GM12873 (cell line): Measurements from ENCODE around the gene TCF12.

Experiments used
- TF ChIP-seq, protein P1 (sequence below): IDR thresholded peaks from 2 replicates; pipeline ENCODE4 v1.5.1; 2012; ENCODE audit warnings: low read depth, mild to moderate bottlenecking, moderate library complexity, low read length, control low read depth; ENCODE audit not compliant: insufficient read depth; ENCODE audit errors: missing control alignments

TCF12 gene

DNA sequence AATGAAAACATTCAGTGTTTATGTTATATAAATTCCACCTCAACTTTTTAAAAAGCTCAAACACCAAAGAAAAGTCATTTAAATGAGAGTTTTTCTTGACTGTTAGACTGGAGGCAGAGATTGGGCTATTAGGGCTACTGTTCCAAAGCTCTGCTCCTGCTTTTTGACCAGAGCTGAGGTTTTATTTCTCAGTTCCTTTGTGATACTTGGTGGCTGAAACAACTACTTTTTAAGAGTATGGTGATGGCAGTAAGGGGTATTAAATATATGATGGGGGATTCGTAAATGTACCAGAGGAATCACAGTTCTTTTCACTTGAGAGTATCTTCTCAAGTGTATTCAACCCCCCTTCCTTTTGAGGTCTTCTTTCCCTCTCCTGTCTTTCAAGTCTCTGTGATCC is 271.8 kb downstream of the TCF12 start:
- TF ChIP-seq, protein P1, sequence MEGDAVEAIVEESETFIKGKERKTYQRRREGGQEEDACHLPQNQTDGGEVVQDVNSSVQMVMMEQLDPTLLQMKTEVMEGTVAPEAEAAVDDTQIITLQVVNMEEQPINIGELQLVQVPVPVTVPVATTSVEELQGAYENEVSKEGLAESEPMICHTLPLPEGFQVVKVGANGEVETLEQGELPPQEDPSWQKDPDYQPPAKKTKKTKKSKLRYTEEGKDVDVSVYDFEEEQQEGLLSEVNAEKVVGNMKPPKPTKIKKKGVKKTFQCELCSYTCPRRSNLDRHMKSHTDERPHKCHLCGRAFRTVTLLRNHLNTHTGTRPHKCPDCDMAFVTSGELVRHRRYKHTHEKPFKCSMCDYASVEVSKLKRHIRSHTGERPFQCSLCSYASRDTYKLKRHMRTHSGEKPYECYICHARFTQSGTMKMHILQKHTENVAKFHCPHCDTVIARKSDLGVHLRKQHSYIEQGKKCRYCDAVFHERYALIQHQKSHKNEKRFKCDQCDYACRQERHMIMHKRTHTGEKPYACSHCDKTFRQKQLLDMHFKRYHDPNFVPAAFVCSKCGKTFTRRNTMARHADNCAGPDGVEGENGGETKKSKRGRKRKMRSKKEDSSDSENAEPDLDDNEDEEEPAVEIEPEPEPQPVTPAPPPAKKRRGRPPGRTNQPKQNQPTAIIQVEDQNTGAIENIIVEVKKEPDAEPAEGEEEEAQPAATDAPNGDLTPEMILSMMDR = no peak

DNA sequence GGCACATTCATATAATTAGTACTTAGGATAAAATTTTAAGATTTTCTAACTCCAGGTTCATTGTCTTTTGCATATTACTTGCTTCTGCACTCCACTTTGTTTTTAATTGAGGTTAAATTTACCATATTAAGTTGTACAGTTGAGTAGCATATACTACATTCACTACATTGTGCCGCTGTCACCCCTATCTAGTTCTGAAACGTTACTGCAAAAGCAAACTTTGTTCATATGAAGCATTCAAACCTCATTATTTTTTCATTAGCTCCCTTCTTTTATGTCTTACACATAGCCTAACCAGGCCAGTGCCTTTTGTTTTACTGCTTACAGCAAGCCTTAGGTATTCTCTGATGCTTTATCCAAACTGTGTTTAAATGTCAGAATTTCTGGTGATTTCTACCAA is 274.7 kb downstream of the TCF12 start:
- TF ChIP-seq, protein P1 = no peak

DNA sequence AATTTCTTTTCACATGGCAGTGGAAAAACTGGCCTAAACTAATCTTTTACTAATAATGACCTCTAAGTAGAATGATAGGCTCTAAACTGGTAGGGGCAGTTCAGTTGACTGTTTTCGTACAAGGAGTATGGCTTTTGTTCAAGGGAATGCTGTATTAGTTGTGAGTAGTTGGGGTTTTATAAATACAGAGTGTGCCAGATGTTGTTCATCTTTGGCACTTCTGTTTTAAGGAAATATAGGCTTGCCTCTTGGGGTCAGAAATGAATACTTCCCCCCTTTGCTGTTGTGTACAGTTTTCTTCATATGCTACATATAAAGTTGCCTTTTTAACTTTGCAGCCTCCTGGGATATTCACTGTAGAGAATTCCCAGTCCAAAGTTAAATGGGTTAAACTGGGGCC is 276.9 kb downstream of the TCF12 start:
- TF ChIP-seq, protein P1 = no peak

DNA sequence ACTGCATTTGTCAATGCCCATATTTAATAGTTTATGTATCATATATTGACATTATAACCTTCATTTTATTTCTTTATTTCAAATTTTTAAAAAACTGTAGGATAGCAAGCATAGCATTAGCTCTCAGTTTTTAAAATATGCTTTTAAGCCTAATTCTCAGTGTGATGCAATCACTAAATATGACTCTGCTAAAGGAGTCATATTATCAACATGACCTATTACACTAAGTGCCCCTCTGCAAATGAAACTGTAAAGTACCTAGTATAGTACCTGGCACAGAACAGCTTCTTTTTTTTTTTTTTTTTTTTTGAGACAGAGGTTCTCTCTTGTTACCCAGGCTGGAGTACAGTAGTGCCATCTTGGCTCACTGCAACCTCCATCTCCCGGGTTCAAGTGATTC is 278.4 kb downstream of the TCF12 start:
- TF ChIP-seq, protein P1 = no peak

DNA sequence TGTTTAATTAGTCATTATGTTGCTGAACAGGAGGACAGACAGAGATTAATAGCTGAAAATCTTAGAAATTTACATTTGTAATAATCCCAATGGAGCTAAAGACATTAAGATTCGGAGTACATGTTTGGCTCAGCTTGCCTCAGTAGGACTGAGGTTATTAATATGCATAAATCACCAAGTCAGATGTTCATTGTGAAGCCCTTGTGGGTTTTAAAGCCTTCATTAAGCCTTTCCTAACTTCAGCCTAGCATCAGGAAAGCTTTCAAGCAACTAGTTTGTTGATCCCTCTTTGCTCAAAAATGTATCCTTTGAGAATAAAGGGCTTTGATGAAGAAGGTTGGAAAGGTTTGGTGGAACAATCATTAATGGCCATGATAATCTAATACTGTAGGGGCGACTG is 279.7 kb downstream of the TCF12 start:
- TF ChIP-seq, protein P1 = no peak

DNA sequence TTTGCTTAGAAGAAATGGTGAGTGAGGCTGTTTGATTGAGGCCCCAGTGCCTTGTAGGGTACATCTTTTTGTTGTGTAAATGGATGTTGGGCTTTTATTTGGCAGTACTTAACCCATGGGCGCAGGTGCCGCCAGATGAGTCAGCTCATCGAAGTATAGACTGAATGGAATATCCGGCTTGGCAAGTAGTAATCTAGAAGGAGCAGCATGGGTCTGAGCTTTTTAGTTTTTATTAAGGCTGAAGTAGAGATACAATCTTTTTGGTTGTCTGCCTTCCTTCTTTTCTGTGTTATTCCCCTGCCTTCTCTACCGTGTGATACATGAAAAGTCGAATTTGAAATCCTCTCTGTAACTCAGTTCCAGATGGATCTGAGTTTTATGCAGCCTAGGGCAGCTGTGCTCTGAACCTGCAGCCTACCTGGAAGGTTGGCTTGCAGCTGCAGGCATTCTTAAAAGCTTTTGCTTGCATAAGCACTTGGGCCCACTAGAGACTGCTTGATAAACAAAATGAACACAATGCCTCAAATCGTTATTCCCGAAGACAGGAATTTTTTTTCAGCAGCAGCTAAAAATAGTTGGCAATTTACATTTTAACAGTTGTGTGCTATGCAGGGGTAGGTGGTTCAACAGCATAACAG is 280.3 kb downstream of the TCF12 start:
- TF ChIP-seq, protein P1 = no peak

DNA sequence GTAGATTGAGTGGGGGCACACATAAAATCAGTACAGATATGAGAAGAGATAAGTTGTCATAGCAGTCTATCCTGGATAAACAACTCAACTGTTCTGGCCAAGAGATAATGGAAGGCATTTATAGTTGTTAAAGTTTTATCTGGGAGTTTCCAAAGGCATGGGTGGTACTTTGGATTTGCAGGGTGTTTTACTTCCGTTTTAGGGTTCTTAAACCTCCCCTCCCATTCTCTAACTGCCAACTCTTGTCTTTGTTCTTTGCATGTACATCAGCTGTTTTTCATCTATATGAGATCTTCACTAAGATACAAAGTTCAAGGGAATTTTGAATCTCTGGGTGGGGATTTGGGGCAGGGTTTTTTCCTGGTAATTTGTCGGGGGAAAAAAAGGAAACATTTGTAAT is 283.1 kb downstream of the TCF12 start:
- TF ChIP-seq, protein P1 = no peak

DNA sequence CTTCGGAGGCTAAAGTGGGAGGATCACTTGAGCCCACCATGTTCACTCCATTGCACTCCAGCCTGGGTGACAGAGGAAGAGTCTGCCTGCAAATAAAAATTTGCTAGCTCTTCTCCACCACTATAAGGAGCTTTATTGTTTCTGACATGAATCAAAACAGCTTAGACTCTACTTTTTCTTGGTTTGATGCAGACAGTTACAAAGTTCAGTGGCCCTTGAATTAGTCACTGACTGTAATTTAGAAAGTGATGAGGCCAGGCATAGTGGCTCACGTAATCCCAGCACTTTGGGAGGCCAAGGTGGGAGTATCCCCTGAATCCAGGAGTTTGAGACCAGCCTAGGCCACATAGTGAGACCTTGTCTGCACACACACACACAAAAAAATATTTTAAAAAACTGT is 285.5 kb downstream of the TCF12 start:
- TF ChIP-seq, protein P1 = no peak
